ENCODE measurements around the gene TSNAX.

GRCh38 chr1:231508497-231508896, 20.0 kb upstream of the TSNAX start:
- no peak for TF ChIP-seq CTCF (IDR thresholded peaks at IDR 0.05; ENCODE audit: insufficient read depth, low read length)
- TF ChIP-seq POLR2AphosphoS5 (IDR thresholded peaks at IDR 0.05; ENCODE audit: low read depth): no peak

All from HL-60 (cell line).